HPDE6-E6E7 (cell line): ENCODE results near the gene FGF2.
"Not testable (repeated sequence)": the region's sequence is repeated elsewhere in the genome, so short reads cannot be mapped to it uniquely, and the experiment has no call there.

Experiments
- DNase-seq: peaks from one replicate; pipeline ENCODE4 v3.0.0; 2011; ENCODE audit warnings: missing footprints; ENCODE audit errors: extremely low spot score

The FGF2 gene

DNA sequence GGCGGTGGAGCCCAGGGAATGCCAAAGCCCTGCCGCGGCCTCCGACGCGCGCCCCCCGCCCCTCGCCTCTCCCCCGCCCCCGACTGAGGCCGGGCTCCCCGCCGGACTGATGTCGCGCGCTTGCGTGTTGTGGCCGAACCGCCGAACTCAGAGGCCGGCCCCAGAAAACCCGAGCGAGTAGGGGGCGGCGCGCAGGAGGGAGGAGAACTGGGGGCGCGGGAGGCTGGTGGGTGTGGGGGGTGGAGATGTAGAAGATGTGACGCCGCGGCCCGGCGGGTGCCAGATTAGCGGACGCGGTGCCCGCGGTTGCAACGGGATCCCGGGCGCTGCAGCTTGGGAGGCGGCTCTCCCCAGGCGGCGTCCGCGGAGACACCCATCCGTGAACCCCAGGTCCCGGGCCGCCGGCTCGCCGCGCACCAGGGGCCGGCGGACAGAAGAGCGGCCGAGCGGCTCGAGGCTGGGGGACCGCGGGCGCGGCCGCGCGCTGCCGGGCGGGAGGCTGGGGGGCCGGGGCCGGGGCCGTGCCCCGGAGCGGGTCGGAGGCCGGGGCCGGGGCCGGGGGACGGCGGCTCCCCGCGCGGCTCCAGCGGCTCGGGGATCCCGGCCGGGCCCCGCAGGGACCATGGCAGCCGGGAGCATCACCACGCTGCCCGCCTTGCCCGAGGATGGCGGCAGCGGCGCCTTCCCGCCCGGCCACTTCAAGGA lies at the start of gene FGF2:
Gene FGF2, plus strand, starts transcription at position 279 of the 705 bp plus-strand sequence. Its CDS starts 344 bp downstream, at position 623.
- peak; percentile 23 for DNase-seq

DNA sequence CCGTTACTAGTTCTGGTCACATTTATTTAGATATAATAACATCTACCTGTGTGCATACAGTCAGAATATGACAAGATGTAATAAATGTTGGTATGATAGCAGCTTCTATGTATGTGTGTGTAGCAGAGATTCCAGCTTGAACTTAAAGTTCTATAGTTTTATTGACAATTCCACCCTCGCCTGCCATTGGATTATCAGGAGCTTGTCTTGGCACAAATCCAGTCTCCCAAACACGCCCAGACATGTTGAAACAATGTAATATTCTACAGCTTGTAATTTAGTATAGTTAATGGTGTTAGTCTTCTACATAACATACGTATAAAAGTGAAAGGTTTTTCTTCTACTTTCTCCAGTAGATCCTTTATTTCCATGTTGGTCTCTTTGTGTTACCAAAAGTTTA lies 49.7 kb upstream of the FGF2 start:
- no peak for DNase-seq

DNA sequence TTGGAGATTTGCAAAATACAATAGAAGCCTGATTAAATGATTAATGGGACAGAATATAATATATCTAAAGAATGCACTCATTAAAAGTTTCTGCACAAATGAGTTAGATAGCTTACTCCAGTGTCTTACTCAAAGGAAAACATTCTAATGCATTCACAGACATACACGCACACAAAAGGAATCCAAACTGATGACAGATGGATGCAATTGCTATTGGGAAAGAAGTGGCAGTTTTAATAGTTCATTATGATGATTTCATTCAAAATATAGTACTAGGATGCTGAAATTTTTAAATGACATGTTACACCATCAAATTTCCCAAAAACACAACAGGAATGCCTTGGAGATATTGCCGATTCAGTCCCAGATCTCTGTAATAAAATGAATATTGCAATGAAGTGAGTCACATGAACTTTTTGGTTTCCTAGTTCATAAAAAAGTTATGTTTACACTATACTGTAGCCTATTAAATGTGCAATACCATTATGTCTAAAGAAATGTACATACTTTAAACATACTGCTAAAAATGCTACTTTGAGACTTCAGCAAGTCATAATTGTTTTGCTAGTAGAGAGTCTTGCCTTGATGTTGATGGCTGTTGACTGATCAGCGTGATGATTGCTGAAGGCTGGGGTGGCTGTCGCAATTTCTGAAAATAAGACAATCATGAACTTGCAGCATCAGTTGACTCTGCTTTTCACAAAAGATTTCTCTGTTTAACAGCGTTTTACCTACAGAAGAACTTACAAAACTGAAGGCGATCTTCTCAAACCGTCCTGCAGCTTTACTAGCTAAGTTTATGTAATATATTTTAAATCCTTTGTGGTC lies 48.6 kb upstream of the FGF2 start:
- DNase-seq = no peak

DNA sequence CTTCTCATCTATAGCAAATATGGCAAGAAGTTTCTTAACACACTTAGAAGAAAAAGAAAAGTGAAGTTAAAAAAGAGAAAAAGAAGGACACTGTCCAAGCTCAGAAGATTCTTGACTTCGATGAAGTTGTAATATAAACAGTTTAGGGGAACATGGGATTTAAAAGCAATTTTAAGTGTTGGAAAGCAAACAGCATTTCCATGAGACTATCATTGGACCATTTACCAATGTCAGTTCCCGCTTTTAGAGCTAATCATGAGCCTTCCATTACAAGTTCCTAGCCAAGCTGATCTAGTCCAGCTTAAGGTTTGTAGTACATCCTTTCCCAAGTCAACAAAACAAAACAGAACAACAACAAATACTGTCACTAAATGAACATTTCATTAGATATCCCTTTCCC lies 45.1 kb upstream of the FGF2 start:
- no peak for DNase-seq

DNA sequence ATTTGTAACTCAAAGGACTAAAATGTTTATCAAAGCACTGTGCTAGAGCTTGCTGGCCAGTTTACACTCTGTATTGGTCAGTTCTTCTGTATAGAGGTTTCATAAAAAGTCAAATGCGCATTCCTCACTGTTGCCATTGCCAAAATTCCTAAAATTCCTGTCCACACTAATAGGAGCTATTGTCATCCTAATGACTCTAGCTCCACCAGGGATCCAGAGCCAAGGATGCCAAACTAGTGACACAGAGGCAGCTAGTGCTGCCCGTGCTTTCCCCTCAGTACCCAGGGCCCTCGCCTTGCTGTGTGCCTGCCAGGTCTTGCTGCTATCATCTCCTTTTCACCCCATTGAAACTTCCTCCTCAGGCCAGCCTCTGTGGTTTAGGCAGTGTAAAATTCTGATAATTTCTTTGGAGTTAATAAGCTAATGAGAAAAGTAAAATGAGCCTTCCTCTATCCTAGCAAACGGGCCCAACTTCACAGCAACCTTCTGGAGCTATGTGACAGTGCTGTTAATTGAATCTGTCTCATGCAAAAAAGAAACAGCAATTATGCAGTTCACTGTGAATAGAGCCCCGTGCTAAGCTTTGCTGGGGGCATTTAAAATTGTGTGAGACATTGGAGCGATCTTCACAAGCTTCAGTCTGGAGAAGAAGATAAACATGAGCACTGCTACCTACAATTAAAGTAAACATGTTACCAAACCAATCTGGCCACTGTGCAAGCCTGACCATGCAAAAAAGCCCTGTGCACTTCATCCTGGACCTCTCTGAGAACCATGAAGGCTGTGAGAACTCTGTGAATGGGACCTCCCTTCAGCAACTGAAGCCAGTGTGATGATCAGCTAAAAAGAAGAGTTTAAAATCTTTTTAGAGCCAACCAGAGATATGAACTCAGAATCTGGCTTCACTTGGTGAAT lies 43.1 kb upstream of the FGF2 start:
- DNase-seq = peak; percentile 68

DNA sequence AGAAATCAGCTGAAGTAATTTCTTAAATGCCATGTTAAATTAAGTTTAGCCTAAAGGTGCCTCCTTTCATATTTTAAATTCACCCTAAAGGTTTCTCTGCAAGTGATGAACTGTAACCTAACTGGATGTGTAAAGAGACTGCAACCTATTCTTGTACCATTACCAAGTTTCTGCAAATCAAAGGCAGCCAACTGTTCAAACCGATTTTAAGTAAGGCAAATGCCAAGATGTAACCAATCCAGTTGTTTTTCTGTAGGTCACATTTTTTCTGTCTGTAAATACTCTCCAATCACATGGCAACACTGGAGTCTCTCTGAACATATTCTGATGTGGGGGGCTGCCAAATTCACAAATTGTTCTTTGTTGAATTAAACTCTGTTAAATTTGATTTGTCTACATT lies 42.4 kb upstream of the FGF2 start:
- DNase-seq = no peak

DNA sequence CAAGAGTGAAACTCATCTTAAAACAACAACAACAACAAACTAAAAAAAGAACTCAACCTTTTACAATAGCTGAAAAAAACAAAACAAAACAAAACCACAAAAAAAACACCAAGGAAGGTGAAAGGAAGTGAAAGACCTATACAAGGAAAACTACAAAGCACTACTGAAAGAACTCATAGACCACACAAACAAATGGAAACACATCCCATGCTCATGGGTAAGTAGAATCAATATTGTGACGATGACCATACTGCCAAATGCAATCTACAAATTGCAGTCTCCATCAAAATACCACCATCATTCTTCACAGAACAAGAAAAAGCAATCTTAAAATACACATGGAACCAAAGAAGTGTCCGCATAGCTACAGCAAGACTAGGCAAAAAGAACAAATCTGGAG lies 41.5 kb upstream of the FGF2 start:
- no peak for DNase-seq

DNA sequence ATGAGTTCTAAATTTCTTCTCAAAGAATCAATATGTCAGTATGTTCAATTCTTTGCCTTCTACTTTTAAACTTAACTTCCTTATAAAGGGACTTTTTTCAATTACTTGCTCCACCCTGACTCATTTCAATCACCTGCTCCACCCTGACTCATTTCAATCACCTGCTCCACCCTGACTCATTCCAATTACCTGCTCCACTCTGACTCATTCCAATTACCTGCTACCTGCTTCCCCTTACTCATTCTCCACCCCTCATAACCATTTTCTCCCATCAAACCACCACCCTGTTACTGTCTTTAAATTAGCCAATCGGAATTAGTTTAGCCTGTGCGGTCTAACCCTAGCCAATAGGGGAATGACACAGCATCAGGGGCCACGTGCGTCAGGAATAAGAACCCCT lies 40.3 kb upstream of the FGF2 start:
- peak; percentile 60 for DNase-seq

DNA sequence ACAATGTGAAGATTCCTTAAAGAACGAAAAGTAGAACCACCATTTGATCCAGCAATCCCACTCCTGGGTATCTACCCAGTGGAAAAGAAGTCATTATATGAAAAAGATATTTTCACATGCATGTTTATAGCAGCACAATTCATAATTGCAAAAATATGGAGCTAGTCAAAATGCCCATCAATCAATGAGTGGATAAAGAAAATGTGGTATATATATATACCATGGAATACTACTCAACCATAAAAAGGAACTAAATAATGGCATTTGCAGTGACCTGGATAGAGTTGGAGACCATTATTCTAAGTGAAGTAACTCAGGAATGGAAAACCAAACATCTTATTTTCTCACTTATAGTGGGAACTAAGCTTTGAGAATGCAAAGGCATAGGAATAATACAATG lies 39.7 kb upstream of the FGF2 start:
- not testable (repeated sequence) for DNase-seq

DNA sequence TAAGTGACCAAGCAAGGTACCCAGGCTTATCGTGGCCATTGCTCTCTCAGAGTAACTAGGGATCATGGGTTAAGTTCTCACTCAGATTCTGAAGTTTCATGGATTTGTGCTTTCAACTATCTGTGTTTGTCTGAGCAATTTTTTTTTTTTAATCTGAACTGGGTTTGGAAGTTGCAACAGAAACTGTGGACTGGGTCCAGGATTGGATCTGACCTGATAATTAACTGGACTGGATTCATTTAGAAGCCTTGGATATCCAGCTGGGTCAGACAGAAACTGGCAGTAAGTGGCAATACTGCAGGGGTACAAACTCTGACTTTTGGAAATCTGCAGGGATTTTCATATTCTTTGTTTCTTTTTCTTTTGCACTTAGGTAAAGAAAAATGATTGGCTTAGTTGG lies 38.7 kb upstream of the FGF2 start:
- DNase-seq = no peak

DNA sequence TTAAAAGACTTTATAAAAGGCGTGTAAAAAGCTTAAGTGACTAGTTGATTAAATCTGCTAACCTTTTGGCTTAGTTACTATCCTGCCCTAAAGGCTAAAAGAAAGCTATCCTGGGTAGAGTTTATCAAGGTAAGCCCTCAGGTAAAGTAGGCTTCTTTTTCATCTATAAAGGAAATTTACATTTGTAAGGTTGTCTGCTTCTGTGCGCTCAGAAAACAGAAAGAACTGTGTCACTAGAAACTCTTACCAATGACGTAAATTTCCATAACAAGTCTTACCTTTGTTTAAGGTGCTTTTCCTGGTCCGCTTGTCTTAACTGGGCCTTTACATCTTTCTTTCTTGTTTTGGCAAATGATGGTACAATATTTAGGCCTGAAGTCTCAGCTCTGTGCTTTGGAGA lies 37.7 kb upstream of the FGF2 start:
- no peak for DNase-seq

DNA sequence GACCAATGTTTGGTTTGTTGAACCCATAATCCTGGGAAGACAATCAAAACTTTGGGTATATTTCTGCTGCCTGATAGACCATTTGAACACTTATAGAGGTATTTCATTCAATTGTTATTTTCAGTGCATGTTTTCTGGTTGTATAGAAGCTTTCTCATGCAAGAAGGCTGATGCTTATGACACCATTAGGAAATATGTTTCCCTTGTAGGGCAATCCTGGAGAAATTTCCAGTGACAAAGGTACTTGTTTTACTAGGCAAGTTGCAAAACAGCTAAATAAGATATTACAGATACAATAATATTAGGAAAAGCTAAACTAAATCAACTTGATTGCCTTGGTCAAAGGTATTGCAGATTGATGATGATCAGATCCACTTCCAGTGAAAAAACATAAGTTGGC lies 32.8 kb upstream of the FGF2 start:
- DNase-seq = no peak

DNA sequence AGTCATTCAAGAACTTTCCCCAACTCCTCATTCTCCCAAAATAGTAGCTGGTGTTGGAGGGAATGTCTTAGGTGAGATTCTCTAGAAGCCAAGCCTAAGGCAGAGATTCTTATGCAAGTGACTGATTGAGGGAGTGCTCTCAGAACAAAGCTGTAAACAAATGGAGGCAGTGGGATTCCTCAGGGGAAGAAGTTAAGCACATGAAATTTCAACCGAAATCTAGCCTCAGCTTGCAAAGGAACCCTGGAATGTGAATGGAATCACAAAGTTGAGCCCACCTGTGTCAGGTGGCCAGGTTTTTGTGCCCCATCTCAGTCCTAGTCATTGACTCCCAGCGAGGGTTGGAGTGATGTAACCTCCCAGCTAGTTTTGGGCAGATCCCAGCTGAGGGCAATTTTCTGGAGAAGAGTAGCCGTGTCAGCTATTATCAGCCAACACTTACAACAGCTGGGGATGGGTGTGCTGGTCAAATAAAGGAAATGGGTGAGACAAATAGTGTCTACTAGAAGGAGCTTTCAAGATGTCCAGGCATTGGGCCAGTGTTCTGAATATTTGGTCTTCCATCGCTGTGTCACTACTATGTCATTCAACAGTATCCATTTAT lies 29.7 kb upstream of the FGF2 start:
- no peak for DNase-seq

DNA sequence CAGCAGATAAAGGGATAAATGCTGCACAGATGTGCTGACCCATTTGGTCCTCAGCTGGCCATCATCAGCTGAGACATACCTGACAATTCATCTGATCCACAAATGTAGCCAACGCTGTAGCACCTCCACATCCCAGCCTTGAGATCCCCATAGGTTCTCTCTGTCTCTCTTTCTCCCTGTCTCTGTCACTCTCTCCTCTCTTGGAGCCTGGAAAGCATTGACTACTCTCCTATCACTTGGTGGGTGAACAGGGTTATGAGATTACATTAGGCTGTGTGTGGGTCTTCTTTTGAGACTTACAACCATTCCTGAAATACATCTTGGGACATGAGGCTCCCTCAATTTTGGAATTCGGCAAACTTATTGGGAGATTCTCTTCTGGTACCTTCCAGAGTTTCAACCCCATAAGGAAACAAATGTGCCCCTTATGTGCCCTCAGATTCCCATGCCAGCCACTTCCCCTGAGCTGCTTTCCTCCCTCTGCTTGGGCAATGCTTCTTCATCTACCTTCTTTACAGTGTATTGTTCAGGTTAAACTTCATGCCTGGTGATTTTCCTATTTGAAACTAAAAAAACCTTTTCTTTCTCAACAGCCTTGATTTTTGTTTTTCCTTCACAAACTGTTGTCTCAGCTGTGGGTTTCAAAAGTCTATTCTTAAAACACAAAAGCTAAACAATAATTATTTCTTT lies 29.1 kb upstream of the FGF2 start:
- no peak for DNase-seq

DNA sequence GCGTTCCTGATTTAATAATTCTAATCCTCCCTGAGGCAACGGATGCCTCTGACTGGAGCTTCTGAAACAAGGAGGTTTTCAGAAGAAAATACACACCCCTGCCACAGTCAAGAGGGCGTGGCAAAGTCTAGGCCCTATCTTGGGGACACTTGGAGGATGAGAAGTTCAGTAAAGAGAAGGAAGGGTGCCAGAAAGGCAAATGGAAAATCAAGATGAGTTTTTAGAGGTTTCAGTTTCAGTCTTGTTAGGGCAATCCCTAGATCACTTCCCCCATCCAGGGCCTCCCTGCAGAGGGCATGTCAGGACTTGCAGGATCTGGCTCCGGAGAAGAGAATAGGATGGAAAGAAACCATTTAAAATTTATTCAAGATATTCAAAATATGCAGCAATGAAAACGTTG lies 28.5 kb upstream of the FGF2 start:
- DNase-seq = peak; percentile 81

DNA sequence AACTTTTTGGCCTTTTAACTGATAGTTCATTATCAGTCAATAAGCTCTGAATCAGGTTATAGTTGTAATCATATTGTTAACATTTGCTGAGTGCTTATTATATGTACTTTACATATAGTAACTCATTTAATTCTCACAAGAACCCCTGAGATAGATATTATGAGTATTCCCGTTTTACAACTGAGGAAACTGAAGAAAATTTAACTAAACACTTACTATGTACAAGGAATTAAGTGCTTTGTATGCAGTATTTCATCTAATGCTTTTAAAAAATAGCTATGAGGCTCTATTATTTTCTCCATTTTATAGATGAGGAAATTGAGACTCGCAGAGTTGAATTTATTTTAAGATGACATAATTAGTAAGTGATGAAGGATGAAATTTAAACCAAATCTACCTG lies 27.7 kb upstream of the FGF2 start:
- no peak for DNase-seq

DNA sequence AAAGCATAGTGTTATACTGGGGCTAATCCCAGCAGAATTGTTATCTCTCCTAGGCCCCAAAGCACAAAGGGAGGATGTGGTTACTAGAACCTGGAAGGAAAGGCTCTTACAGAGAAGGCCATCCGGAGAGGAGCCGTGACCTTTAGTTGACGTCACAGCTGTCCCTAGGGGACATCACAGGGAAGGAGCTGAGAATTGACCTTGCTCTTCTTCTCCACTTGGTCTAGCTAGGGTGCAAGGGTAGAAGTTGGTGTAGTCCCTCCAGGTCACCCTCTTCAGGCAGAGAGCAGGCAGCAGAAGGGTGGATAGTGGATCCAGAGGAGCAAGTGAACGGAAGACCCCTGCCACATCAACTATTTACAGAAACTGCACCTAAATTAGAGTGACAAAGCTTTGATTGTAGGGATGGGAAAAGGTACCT lies 22.8 kb upstream of the FGF2 start:
- DNase-seq = no peak

DNA sequence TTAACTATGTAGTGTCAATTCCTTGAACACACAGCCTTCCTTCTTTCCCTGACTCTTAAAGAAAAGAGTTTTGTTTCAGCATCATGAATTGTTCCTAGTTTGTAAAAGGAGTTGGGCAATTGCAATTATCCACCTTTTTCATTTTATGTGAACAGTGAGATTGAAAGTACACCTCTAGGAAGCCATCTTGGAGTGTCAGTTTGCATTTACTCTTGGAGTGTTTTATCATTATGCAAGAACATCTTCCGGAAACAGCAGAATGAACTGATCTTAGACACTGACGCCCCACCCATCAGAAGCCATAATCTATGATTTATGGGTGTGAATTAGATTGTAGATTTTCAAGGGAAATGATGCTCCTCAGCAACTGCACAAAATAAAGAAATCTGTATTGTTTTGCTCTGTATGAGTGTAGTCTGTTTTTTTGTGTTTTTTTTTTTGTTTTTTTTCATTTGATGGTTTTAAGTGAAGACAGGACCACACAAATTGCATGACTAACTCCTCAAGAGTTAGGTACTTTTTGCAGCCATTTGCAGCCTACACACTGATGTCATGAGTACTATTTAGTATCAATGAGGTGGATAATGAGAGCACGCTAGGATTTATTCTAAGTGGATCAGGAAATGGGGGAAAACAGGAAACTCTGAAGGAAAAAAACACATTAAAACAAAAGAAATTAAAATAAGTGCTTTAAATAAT lies 19.5 kb upstream of the FGF2 start:
- DNase-seq = no peak

DNA sequence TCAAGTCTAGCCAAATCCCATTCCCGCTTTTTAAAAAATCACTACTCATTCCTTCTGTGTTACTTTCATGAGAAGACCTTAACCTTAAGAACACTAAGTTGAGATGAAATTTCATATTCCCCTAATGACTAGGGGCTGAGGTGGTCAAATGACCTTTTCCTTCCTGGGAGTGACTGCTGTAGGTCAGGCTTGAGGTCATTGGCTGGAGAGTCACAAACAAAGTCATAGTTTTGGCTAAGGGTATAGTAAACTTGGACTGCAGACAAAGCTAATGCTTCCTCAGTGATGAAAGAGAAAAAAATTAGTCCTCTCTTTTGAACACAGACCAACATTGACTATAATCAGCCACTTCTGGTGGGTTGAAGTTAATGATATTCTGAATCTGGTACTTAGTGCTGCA lies 16.0 kb upstream of the FGF2 start:
- DNase-seq = no peak

DNA sequence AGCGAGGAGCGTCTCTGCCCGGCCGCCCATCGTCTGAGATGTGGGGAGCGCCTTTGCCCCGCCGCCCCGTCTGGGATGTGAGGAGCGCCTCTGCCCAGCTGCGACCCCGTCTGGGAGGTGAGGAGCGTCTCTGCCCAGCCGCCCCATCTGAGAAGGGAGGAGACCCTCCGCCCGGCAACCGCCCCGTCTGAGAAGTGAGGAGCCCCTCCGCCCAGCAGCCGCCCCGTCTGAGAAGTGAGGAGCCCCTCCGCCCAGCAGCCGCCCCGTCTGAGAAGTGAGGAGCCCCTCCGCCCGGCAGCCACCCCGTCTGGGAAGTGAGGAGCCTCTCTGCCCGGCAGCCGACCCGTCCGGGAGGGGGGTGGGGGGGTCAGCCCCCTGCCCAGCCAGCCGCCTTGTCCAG lies 14.8 kb upstream of the FGF2 start:
- DNase-seq = not testable (repeated sequence)

DNA sequence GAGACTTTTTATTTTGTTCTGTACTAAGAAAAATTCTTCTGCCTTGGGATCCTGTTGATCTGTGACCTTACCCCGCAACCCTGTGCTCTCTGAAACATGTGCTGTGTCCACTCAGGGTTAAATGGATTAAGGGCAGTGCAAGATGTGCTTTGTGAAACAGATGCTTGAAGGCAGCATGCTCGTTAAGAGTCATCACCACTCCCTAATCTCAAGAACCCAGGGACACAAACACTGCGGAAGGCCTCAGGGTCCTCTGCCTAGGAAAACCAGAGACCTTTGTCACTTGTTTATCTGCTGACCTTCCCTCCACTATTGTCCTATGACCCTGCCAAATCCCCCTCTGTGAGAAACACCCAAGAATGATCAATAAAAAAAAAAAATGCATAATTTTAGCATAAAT lies 13.8 kb upstream of the FGF2 start:
- not testable (repeated sequence) for DNase-seq
